Osteocyte (in vitro differentiated cells): ENCODE data around the gene RNPS1. TPM values are rescaled to one million over a fixed set of nuclear protein-coding genes. Genes with fewer than 3 reads are reported as not detected.
A peak's percentile ranks its signal among the peaks of the same experiment; 100 is the strongest.

Experiments
- DNase-seq: peaks from one replicate; pipeline ENCODE4 v3.0.0; 2021; ENCODE audit warnings: mixed read lengths; ENCODE audit not compliant: unreplicated experiment; ENCODE audit errors: extremely low spot score
- H3K27ac Mint-ChIP-seq: one replicate; pipeline ENCODE4 v1.8.0; 2021; ENCODE audit warnings: mild to moderate bottlenecking, mixed read lengths; ENCODE audit not compliant: unreplicated experiment
- H3K27me3 Mint-ChIP-seq: one replicate; pipeline ENCODE4 v1.8.0; 2021; ENCODE audit warnings: mixed read lengths; ENCODE audit not compliant: unreplicated experiment
- H3K36me3 Mint-ChIP-seq: one replicate; pipeline ENCODE4 v1.8.0; 2021; ENCODE audit warnings: mixed read lengths; ENCODE audit not compliant: unreplicated experiment
- H3K4me1 Mint-ChIP-seq: one replicate; pipeline ENCODE4 v1.8.0; 2021; ENCODE audit warnings: mixed read lengths; ENCODE audit not compliant: unreplicated experiment
- H3K4me3 Mint-ChIP-seq: one replicate; pipeline ENCODE4 v1.8.0; 2021; ENCODE audit warnings: mild to moderate bottlenecking, moderate library complexity, mixed read lengths; ENCODE audit not compliant: unreplicated experiment
- H3K9me3 Mint-ChIP-seq: one replicate; pipeline ENCODE4 v1.8.0; 2021; ENCODE audit warnings: mixed read lengths; ENCODE audit not compliant: unreplicated experiment
- CTCF ChIP-seq: fragments of 200-600 bp; sonication (generic); IDR thresholded peaks from 2 replicates; pipeline ENCODE4 v1.5.0; 2021; ENCODE audit warnings: antibody characterized with exemption, mild to moderate bottlenecking, moderate library complexity
- total RNA-seq: library from RNA; stranded (reverse); gene quantifications from 2 replicates; pipeline ENCODE4 v1.2.1, GENCODE V29; 2021

The RNPS1 gene
- total RNA-seq, 1 donor from 2014 or later = 140 TPM

- Mint-ChIP-seq H3K4me3 (no peak overlapping the region), H3K27me3 (no peaks in the 10 kb centered on the region), H3K36me3 (peaks cover 34% of the 10 kb centered on the region), H3K9me3 (no peaks in the 10 kb centered on the region), H3K27ac (peak overlapping the region; percentile 69), H3K4me1 (peaks cover 20% of the 10 kb centered on the region)
- no peak for DNase-seq
- no peak for TF ChIP-seq CTCF
Observed at GRCh38 chr16:2252806-2253148, 15.1 kb downstream of the RNPS1 start.

- Mint-ChIP-seq H3K36me3 (peaks cover 28% of the 10 kb centered on the region), H3K4me1 (peaks cover 20% of the 10 kb centered on the region), H3K27me3 (no peaks in the 10 kb centered on the region), H3K9me3 (no peaks in the 10 kb centered on the region), H3K4me3 (peak within 1 kb of the TSS; percentile 87), H3K27ac (peak within 1 kb of the TSS; percentile 84)
- DNase-seq = peak; percentile 97
- peak; percentile 79 for TF ChIP-seq CTCF
Observed at GRCh38 chr16:2251296-2252111, 16.4 kb downstream of the RNPS1 start, which contains the start of gene ECI1. Gene ECI1, minus strand, starts transcription at chr16:2251587. Its CDS starts 21 bp downstream, at chr16:2251566.

- no peak for TF ChIP-seq CTCF
- peaks cover 24% of the 10 kb centered on the region for H3K36me3 Mint-ChIP-seq
- DNase-seq = no peak
- peak overlapping the region; percentile 87 for H3K4me3 Mint-ChIP-seq
- H3K4me1 Mint-ChIP-seq = peaks cover 15% of the 10 kb centered on the region
- H3K9me3 Mint-ChIP-seq = no peaks in the 10 kb centered on the region
- H3K27me3 Mint-ChIP-seq = no peaks in the 10 kb centered on the region
- H3K27ac Mint-ChIP-seq = peak overlapping the region; percentile 84
Observed at GRCh38 chr16:2250652-2251295, 17.2 kb downstream of the RNPS1 start.

- no peaks in the 10 kb centered on the region for H3K27me3 Mint-ChIP-seq
- H3K4me1 Mint-ChIP-seq = peaks cover 11% of the 10 kb centered on the region
- no peak for DNase-seq
- H3K27ac Mint-ChIP-seq = no peak overlapping the region
- H3K36me3 Mint-ChIP-seq = peaks cover 14% of the 10 kb centered on the region
- H3K4me3 Mint-ChIP-seq = no peak overlapping the region
- no peaks in the 10 kb centered on the region for H3K9me3 Mint-ChIP-seq
- TF ChIP-seq CTCF = no peak
Observed at GRCh38 chr16:2246301-2246885, 21.5 kb downstream of the RNPS1 start.
